Ovary (tissue), 3 donors: ENCODE data around the gene UTRN.

Experiments used
- EP300 ChIP-seq: sonication (generic); formaldehyde crosslinking; IDR thresholded peaks from one replicate; pipeline ENCODE4 v1.6.1; 2017; ENCODE audit warnings: antibody characterized with exemption
- POLR2A ChIP-seq: fragments of 450-650 bp; IDR thresholded peaks from one replicate; pipeline ENCODE4 v1.6.1; 2017; ENCODE audit warnings: antibody characterized with exemption, mild to moderate bottlenecking, moderate library complexity
- TF ChIP-seq, protein P1 (sequence below), 3 donors: fragments of 450-650 bp in 2 of 3; fragments of 200-600 bp in 1 of 3; IDR thresholded peaks; one replicate each; pipeline versions ENCODE4 v1.5.1 to v1.8.0; 2016 to 2022; ENCODE audit warnings: antibody characterized with exemption in 3 of 3, mild to moderate bottlenecking in 1 of 3
- donor health status: DM: no; HTN: no; CAD: no.

DNA sequence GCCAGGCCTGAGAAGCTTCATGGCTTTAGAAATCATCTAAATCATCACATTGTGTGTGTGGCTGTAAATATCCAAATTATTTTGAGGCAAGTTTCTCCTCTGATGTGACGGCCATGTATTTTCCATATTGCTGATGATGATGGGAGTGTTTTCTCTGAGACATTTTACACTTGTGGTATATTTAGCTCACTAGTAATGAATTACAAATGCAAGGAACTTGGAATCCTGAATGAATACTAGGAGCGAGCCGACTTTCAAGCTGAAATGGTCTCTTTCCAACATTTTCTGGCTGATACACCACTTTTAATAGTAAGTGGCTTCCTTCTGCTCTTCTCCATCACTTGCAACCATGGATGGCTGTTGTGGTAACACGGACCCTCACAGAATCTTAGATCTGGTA lies 41.3 kb downstream of the UTRN start:
- TF ChIP-seq, protein P1, sequence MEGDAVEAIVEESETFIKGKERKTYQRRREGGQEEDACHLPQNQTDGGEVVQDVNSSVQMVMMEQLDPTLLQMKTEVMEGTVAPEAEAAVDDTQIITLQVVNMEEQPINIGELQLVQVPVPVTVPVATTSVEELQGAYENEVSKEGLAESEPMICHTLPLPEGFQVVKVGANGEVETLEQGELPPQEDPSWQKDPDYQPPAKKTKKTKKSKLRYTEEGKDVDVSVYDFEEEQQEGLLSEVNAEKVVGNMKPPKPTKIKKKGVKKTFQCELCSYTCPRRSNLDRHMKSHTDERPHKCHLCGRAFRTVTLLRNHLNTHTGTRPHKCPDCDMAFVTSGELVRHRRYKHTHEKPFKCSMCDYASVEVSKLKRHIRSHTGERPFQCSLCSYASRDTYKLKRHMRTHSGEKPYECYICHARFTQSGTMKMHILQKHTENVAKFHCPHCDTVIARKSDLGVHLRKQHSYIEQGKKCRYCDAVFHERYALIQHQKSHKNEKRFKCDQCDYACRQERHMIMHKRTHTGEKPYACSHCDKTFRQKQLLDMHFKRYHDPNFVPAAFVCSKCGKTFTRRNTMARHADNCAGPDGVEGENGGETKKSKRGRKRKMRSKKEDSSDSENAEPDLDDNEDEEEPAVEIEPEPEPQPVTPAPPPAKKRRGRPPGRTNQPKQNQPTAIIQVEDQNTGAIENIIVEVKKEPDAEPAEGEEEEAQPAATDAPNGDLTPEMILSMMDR (IDR thresholded peaks at IDR 0.05) = no peak
- TF ChIP-seq EP300 (no peak), POLR2A (no peak)
